Bronchial epithelial cell (primary cell): ENCODE data around the gene TRMT44. TPM values are rescaled to one million over a fixed set of nuclear protein-coding genes. Genes with fewer than 3 reads are reported as not detected.

Experiments
- DNase-seq: peaks from one replicate; pipeline ENCODE4 v3.0.0-alpha.2; 2010; ENCODE audit warnings: low read depth
- FAIRE-seq: peaks from 2 replicates; lab custom pipeline; 2011; peaks lifted over from hg19 to GRCh38; lab: Jason Lieb, UNC
- H3K27me3 ChIP-seq: 2 replicates; pipeline ENCODE4 v1.5.1; 2011; ENCODE audit warnings: low read length; ENCODE audit not compliant: control insufficient read depth, insufficient read depth
- H3K36me3 ChIP-seq: 2 replicates; pipeline ENCODE4 v1.5.1; 2011; ENCODE audit warnings: low read length; ENCODE audit not compliant: control insufficient read depth, insufficient read depth
- H3K4me3 ChIP-seq: 2 replicates; pipeline ENCODE4 v1.5.1; 2011; ENCODE audit warnings: mild to moderate bottlenecking, low read depth, low read length, control low read depth
- CTCF ChIP-seq: IDR thresholded peaks from 2 replicates; pipeline ENCODE4 v1.5.1; 2011; ENCODE audit warnings: mild to moderate bottlenecking, moderate library complexity, low read length, control low read depth, inconsistent platforms; ENCODE audit not compliant: insufficient read depth, severe bottlenecking
- total RNA-seq: library from RNA; depleted of rRNA; stranded (reverse); fragments of >200 nt; gene quantifications from 2 replicates; pipeline ENCODE4 v1.2.1, GENCODE V29; 2014

TRMT44 gene
- total RNA-seq, 1 donor from 2014 or later, result 10.0 TPM

- no peaks in the 10 kb centered on the region for H3K27me3 ChIP-seq
- H3K36me3 ChIP-seq, result peaks cover 21% of the 10 kb centered on the region
- no peak for TF ChIP-seq CTCF
- DNase-seq (no peak), FAIRE-seq (no peak)
- no peak overlapping the region for H3K4me3 ChIP-seq
These were observed 30.8 kb downstream of the TRMT44 start for GRCh38 chr4:8471211-8471875.

- no peak for TF ChIP-seq CTCF
- H3K36me3 ChIP-seq, result peaks cover 19% of the 10 kb centered on the region
- FAIRE-seq (no peak), DNase-seq (no peak)
- H3K4me3 ChIP-seq, result no peak overlapping the region
- no peaks in the 10 kb centered on the region for H3K27me3 ChIP-seq
These were observed 31.6 kb downstream of the TRMT44 start for GRCh38 chr4:8472158-8472688.

- Histone ChIP-seq H3K36me3 (peaks cover 19% of the 10 kb centered on the region), H3K27me3 (no peaks in the 10 kb centered on the region), H3K4me3 (no peak overlapping the region)
- DNase-seq (no peak), FAIRE-seq (no peak)
- no peak for TF ChIP-seq CTCF
These were observed 32.2 kb downstream of the TRMT44 start for GRCh38 chr4:8472689-8473197.

GRCh38 chr4:8473198-8473919 lies 32.8 kb downstream of the TRMT44 start:
- no peak for DNase-seq
- Histone ChIP-seq H3K36me3 (peaks cover 16% of the 10 kb centered on the region), H3K27me3 (no peaks in the 10 kb centered on the region), H3K4me3 (no peak overlapping the region)
- no peak for FAIRE-seq
- TF ChIP-seq CTCF, result no peak

GRCh38 chr4:8473920-8474590 lies 33.5 kb downstream of the TRMT44 start:
- H3K27me3 ChIP-seq, result no peaks in the 10 kb centered on the region
- FAIRE-seq (no peak), DNase-seq (no peak)
- peaks cover 14% of the 10 kb centered on the region for H3K36me3 ChIP-seq
- H3K4me3 ChIP-seq, result no peak overlapping the region
- no peak for TF ChIP-seq CTCF
